AG09319 (cell line): ENCODE data around the gene CST8.

ENCODE experiments used
- DNase-seq: peaks from one replicate; pipeline ENCODE4 v3.0.0-alpha.2; 2010; ENCODE audit warnings: low read depth; ENCODE audit errors: extremely low read depth
- TF ChIP-seq, protein P1 (sequence below): IDR thresholded peaks from 2 replicates; pipeline ENCODE4 v1.5.1; 2011; ENCODE audit warnings: low read depth, mild to moderate bottlenecking, inconsistent platforms, low read length, moderate library complexity

The CST8 gene

DNA sequence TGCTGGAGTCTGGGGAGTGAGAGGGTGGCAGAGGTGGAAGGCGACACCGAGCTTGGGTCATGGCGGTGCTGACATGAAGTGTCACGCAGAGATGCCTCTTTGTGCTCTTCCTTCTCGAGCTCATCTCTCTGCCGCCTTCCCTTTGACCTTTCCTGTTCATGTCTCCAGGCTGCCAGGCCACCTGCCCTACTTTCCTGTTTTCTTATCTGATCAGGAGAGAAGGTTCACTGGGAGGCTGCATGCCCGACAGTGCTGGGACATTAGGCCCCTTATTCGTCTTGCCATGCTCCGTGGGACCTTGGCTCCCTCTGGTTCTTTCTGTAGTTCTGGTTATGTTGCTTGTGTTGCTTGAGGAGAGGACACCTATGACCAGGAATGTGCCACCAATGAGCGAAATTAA is 33.2 kb downstream of the CST8 start:
- DNase-seq, result no peak
- TF ChIP-seq, protein P1, sequence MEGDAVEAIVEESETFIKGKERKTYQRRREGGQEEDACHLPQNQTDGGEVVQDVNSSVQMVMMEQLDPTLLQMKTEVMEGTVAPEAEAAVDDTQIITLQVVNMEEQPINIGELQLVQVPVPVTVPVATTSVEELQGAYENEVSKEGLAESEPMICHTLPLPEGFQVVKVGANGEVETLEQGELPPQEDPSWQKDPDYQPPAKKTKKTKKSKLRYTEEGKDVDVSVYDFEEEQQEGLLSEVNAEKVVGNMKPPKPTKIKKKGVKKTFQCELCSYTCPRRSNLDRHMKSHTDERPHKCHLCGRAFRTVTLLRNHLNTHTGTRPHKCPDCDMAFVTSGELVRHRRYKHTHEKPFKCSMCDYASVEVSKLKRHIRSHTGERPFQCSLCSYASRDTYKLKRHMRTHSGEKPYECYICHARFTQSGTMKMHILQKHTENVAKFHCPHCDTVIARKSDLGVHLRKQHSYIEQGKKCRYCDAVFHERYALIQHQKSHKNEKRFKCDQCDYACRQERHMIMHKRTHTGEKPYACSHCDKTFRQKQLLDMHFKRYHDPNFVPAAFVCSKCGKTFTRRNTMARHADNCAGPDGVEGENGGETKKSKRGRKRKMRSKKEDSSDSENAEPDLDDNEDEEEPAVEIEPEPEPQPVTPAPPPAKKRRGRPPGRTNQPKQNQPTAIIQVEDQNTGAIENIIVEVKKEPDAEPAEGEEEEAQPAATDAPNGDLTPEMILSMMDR, result no peak

DNA sequence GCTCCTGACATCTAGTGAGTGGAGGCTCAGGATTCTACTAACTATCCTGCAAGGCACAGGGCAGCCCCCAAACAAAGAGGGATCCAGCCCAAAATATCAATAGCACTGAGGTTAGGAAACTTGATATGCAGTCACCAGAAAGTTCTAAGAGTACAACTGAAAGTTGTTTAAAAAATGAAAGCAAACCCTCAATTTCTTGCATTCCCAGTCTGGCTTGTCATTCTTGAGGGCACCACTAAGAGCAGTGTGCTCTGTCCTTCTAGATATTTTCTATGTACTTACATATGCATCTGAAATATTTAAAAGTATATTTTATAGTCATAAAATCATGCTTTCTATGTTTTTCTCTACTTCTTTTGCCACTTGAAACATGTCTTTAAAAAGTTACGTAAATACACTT is 35.9 kb downstream of the CST8 start:
- no peak for DNase-seq
- TF ChIP-seq, protein P1, result no peak

DNA sequence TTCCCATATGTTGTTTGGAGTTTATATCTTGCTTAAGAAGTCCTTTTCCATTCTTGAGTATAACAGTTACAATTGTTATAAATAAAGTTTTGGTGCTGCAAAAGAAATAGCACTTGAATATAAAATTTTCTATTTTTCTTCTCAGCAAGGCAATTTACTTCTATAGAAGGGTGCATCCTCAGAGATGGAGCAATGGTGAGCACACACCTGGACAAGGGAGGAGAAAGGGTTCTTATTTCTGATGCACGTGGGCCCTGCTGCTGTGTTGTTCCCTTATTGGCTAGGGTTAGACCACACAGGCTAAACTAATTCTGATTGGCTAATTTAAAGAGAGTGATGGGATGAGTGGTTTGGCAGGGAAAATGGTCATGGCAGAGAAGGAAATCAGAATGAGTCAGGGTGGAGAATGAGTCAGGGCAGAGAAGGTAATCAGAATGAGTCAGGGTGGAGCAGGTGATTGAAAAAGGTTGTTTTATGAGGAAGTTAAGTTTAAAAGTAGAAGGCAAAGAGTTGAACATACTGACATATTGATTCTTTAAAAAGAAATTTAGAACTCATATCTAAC is 38.0 kb downstream of the CST8 start:
- DNase-seq, result no peak
- TF ChIP-seq, protein P1, result no peak

DNA sequence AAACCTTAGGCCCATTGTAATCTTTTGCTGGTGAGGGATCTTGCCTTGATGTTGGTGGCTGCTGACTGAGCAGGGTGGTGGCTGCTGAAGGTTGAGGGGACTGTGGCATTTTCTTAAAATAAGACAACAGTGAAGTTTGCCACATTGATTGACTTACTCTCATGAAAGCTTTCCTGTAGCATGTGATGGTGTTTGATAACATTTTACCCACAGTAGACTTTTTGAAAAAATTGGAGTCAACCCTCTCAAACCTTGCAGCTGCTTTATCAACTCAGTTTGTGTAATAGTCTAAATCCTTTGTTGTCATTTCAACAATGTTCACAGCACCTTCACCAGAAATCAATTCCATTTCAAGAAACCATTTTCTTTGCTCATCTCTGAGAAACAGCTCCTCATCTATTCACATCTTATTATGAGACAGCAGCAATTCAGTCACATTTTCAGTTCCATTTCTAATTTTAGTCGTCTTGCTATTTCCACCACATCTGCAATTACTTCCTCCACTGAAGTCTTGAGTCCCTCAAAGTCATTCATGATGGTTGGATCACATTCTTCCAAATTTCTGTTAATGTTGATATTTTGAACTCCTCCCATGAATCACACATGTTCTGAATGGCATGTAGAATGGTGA is 40.1 kb downstream of the CST8 start:
- DNase-seq, result no peak
- TF ChIP-seq, protein P1, result no peak

DNA sequence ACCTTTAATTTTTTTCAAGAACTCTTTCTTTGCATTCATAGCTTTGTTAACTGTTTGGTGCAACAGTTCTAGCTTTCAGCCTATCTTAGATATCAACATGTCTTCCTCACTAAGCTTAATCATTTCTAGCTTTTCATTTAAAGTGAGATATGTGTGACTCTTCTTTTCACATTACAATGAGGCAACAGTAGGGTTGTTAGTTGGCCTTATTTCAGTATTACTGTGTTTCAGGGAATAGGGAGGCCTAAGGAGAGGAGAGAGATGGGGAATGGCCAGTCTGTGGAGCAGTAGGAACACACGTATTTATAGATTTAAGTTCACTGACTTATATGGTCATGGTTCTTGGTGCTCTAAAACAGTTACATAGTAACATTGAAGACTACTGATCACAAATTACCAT is 41.6 kb downstream of the CST8 start:
- TF ChIP-seq, protein P1, result no peak
- DNase-seq, result no peak

DNA sequence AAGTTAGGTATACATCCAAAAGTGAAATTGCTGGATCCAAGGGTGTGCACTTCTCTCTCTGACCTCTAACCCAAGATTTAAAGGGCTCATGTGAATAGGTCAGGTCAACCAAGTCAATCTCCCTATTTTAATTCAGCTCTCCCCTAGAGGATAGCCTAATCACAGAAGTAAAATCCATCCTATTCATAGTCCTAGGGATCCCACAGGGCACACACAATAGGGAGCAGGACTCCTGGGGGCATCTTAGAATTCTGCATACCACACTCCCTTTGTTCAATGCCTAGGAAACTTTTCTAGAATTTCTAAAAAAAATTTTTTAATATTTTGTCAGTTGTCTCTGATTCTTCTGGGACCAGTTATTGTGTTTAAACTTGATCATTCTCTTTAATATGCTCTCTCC is 42.2 kb downstream of the CST8 start:
- TF ChIP-seq, protein P1, result no peak
- no peak for DNase-seq

DNA sequence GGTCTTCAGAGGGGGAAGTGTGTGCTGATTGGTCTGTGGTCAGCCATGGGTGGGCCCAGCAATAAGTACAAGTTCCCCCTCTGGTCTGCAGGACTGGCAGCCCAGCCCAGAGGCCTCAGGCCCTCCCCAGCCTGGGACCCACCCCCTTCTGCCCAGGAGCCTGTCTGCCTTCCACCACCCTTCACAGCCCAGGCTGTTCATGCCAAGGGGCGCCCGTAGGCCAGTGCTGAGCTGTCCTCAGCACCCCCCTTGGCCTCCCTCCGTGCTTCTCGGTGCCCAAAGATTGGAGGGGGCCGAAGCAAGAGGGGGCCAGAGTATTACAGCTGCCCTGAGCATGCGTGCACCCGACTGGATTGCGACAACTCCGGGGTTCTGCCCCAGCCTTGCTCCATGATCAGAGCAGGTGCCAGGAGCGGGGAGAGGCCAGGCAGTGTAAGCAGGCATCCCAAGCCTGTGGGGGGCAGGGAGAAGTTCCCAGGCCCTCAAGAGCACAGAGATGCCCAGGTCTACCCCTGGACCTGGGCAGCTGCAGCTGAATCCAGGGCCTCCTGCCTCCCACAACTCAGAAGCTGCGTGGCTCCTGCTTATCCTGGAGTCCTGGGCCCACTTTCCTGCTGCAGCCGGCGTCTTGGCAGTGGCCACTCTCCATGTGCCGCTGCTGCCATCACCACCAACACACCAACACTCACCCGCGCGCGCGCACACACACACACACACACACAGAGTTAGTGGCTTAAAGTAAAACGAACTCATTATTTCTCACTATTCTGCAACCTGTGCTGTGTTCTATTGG is 44.1 kb downstream of the CST8 start:
- no peak for DNase-seq
- TF ChIP-seq, protein P1, result no peak
